Measurements from ENCODE around the gene MOB3A. TPM values are rescaled to one million over a fixed set of nuclear protein-coding genes. Genes with fewer than 3 reads are reported as not detected.

Gene MOB3A
- total and polyA plus RNA-seq, 9 of the 15 experiments (the other 6 are each of a cell fraction or from before 2014, with no cell fraction given) = 1.1 to 24.1 (median 6.0) TPM

GRCh38 chr19:2034729-2035589 lies 61.2 kb downstream of the MOB3A start (continued):
- TF ChIP-seq FOXP1 (CRISPR knock-in tag; IDR thresholded peaks at IDR 0.05) (peak; percentile 65; the same call in 1 of the 2 replicates), NCOR1 (IDR thresholded peaks at IDR 0.05) (no peak), EGR1 (conservative IDR thresholded peaks at IDR 0.05) (peak; percentile 51), MNT (conservative IDR thresholded peaks at IDR 0.05) (peak in 1 of 2 experiments; percentile 19; a peak in 1 of 4 replicates), MGA (IDR thresholded peaks at IDR 0.05) (no peak), HES1 (IDR thresholded peaks at IDR 0.05; ENCODE audit: low read depth) (peak; percentile 33; the same call in 1 of the 2 replicates), ZNF444 (CRISPR knock-in tag; IDR thresholded peaks at IDR 0.05) (no peak), TEAD1 (CRISPR knock-in tag; IDR thresholded peaks at IDR 0.05) (peak in 1 of 2 experiments; percentile 62; a peak in 1 of 4 replicates), MLLT1 (IDR thresholded peaks at IDR 0.05) (0 out of 4 replicates have a peak, but pooled peaks of 1 of the 2 experiments have one; percentile 40), MCM7 (IDR thresholded peaks at IDR 0.05) (no peak), ZFX (CRISPR knock-in tag; IDR thresholded peaks at IDR 0.05) (peak; percentile 61)

Measured in K562 (cell line).